Measurements from ENCODE around the gene BEST1. TPM values are rescaled to one million over a fixed set of nuclear protein-coding genes. Genes with fewer than 3 reads are reported as not detected.
A peak's percentile ranks its signal among the peaks of the same experiment; 100 is the strongest.

BEST1 gene
- total RNA-seq, 5 donors from 2014 or later (not counting 1 experiment from before 2014, with no cell fraction given) = 0.07 to 0.23 (median 0.13) TPM; not detected in 2

GRCh38 chr11:61918938-61919704 is 31.0 kb upstream of the BEST1 start:
- no peaks in the 10 kb centered on the region for H3K9me3 Mint-ChIP-seq
- Histone ChIP-seq H3K9me3 (no peaks in the 10 kb centered on the region), H3K27ac (ENCODE audit: low read length) (no peak overlapping the region), H3K4me3 (ENCODE audit: control insufficient read depth in 1 of 2, extremely low read depth in 1 of 2, low read length in 1 of 2) (no peak overlapping the region), H3K36me3 (ENCODE audit: control insufficient read depth in 2 of 2, extremely low read depth in 1 of 2, insufficient read depth in 1 of 2, low read length in 1 of 2) (no peaks in the 10 kb centered on the region), H3K27me3 (replicated peaks in 1 of 2; ENCODE audit: control insufficient read depth in 2 of 2, extremely low read depth in 1 of 2, insufficient read depth in 2 of 2, low read length in 1 of 2) (peaks cover 0 to 74% of the 10 kb centered on the region in 2 experiments), H3K4me1 (ENCODE audit: control insufficient read depth in 1 of 2, extremely low read depth in 1 of 2, insufficient read depth in 2 of 2, low read length in 2 of 2) (peaks cover 0 to 8% of the 10 kb centered on the region in 2 experiments)
- H3K27me3 Mint-ChIP-seq = peaks cover 54 to 63% of the 10 kb centered on the region in 2 donors
- peak overlapping the region in 1 of 3 donors; percentile 77 for H3K4me3 Mint-ChIP-seq
- ChIA-PET CTCF (no interaction called here), POLR2A (no interaction called here)
- ATAC-seq (replicated peaks in 1 of 4) (no peak), DNase-seq (peak in 1 of 35 experiments; percentile 5)
- peaks cover 7 to 11% (median 9%) of the 10 kb centered on the region in 3 donors for H3K4me1 Mint-ChIP-seq
- H3K27ac Mint-ChIP-seq = no peak overlapping the region
- no peaks in the 10 kb centered on the region for H3K36me3 Mint-ChIP-seq
- WGBS (ENCODE audit: insufficient coverage) = 92% methylated on average over 4 of the region's 6 CpGs

DNA sequence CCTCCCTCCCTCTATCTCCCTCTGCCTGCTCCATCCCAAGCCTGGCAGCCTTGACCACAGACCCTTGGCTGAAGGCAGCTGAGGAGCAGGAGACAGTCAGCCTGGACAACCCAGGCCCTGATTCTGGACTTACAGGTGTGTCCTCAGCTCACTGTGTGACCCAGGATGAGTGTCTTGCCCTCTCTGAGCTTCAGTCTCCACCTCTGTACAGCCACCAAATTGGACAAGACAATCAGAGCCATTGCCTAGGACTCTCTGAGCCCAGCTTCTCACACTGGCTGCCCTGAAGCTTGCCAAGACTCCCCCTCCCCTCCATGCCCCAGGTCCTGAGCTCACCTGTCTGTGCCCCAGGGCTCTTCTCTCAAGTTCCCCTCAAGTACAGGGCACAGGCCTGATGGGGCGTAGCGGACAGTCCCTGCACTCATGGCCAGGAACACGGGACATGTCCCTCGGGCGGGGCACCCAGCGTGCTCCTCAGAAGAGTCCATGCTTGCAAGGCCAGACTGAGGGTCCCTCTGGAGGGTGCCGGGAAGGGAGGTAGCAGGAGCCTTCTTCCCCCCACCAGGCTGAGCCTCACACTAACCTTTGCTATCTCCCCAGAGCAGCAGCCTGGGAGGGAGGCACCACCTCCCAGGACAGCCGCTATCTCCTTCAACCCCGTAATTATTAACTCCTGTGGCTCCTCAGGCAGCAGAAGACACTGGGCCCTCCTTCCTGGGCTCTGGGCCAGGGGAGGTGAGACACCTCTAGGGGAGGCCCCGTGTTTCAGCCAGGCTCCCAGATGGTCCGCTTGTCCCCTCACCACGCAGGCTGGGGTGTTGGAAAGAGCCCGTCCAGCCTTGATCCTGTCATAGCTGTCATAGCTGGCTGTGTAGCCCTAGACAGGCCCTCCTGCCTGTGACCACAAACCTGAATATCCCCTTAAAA is 30.2 kb upstream of the BEST1 start:
- H3K4me3 ChIP-seq (ENCODE audit: control insufficient read depth in 1 of 2, extremely low read depth in 1 of 2, low read length in 1 of 2) = no peak overlapping the region
- Mint-ChIP-seq H3K9me3 (no peaks in the 10 kb centered on the region), H3K27ac (no peak overlapping the region), H3K4me1 (peaks cover 7 to 11% (median 9%) of the 10 kb centered on the region in 3 donors), H3K27me3 (peaks cover 49 to 55% of the 10 kb centered on the region in 2 donors), H3K36me3 (no peaks in the 10 kb centered on the region), H3K4me3 (peak overlapping the region in 1 of 3 donors; percentile 3)
- H3K27me3 ChIP-seq (replicated peaks in 1 of 2; ENCODE audit: control insufficient read depth in 2 of 2, extremely low read depth in 1 of 2, insufficient read depth in 2 of 2, low read length in 1 of 2) = peaks cover 0 to 73% of the 10 kb centered on the region in 2 experiments
- no peak overlapping the region for H3K27ac ChIP-seq (ENCODE audit: low read length)
- DNase-seq (peak in 1 of 35 experiments; percentile 7), ATAC-seq (replicated peaks in 1 of 4) (no peak)
- H3K36me3 ChIP-seq (ENCODE audit: control insufficient read depth in 2 of 2, extremely low read depth in 1 of 2, insufficient read depth in 1 of 2, low read length in 1 of 2) = no peaks in the 10 kb centered on the region
- no peaks in the 10 kb centered on the region for H3K9me3 ChIP-seq
- H3K4me1 ChIP-seq (ENCODE audit: control insufficient read depth in 1 of 2, extremely low read depth in 1 of 2, insufficient read depth in 2 of 2, low read length in 2 of 2) = peaks cover 0 to 8% of the 10 kb centered on the region in 2 experiments
- CTCF ChIA-PET = no interaction called here
- 86% methylated on average over 12 of the region's 13 CpGs for whole genome bisulfite sequencing (ENCODE audit: insufficient coverage)
- POLR2A ChIA-PET = no interaction called here

DNA sequence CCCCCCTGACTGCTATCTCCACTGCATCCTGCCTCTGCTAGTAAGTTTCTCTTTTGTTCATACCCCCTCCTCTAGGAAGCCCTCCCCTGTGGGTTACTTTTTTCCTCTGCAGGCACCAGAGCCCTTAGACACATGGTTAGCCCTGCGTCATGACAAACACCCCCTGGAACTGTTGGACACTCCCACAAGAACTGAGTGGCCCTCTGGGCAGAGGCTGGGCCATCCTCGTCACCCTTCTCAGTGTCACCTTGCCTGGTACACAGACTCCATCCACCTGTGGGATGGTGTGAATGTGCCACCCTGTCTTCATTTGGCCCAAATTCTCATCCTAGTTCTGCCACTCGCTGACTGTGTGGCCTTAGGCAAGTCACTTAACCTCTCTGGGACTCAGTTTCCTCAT is 28.7 kb upstream of the BEST1 start:
- Histone ChIP-seq H3K4me1 (ENCODE audit: control insufficient read depth in 1 of 2, extremely low read depth in 1 of 2, insufficient read depth in 2 of 2, low read length in 2 of 2) (peaks cover 0 to 8% of the 10 kb centered on the region in 2 experiments), H3K27ac (ENCODE audit: low read length) (no peak overlapping the region), H3K4me3 (ENCODE audit: control insufficient read depth in 1 of 2, extremely low read depth in 1 of 2, low read length in 1 of 2) (no peak overlapping the region), H3K9me3 (no peaks in the 10 kb centered on the region), H3K36me3 (ENCODE audit: control insufficient read depth in 2 of 2, extremely low read depth in 1 of 2, insufficient read depth in 1 of 2, low read length in 1 of 2) (no peaks in the 10 kb centered on the region), H3K27me3 (replicated peaks in 1 of 2; ENCODE audit: control insufficient read depth in 2 of 2, extremely low read depth in 1 of 2, insufficient read depth in 2 of 2, low read length in 1 of 2) (peaks cover 0 to 64% of the 10 kb centered on the region in 2 experiments)
- 73% methylated on average over 2 of the region's 3 CpGs for WGBS (ENCODE audit: insufficient coverage)
- CTCF ChIA-PET = interaction anchor here in 1 of 2 donors (1.1 kb wide), 1 partner anchor 23 kb away, joined by 6 read pairs; no protein-coding TSS in a partner anchor
- Mint-ChIP-seq H3K9me3 (no peaks in the 10 kb centered on the region), H3K27me3 (peaks cover 39 to 42% of the 10 kb centered on the region in 2 donors), H3K4me3 (no peak overlapping the region), H3K36me3 (no peaks in the 10 kb centered on the region), H3K27ac (no peak overlapping the region), H3K4me1 (peaks cover 7 to 11% (median 9%) of the 10 kb centered on the region in 3 donors)
- POLR2A ChIA-PET = no interaction called here
- DNase-seq (peak in 1 of 35 experiments; percentile 5), ATAC-seq (replicated peaks in 1 of 4) (no peak)

DNA sequence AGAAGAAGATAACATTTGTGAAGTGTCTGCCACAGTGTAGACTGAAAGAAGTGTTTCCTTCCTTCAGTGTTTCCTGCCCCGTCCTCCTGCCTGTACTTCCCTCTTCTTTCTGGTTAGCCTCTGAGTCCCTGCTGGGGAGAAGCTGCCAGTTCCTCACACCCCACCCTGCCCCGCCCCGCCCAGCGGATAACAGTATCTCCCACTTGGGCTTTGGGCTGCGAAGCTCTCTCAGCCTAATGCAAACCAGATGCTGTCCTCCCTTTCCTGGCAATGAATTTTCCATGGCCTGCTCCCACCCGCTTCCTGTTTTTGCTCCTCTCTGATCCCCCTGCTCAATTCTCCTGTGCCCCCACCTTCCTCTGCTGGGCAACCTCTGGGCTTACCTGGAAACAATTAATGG is 27.6 kb upstream of the BEST1 start:
- Mint-ChIP-seq H3K4me3 (no peak overlapping the region), H3K4me1 (peaks cover 7 to 11% (median 9%) of the 10 kb centered on the region in 3 donors), H3K9me3 (no peaks in the 10 kb centered on the region), H3K27me3 (peaks cover 39 to 40% of the 10 kb centered on the region in 2 donors), H3K27ac (no peak overlapping the region), H3K36me3 (no peaks in the 10 kb centered on the region)
- peaks cover 0 to 4% of the 10 kb centered on the region in 2 experiments for H3K4me1 ChIP-seq (ENCODE audit: control insufficient read depth in 1 of 2, extremely low read depth in 1 of 2, insufficient read depth in 2 of 2, low read length in 2 of 2)
- no peaks in the 10 kb centered on the region for H3K36me3 ChIP-seq (ENCODE audit: control insufficient read depth in 2 of 2, extremely low read depth in 1 of 2, insufficient read depth in 1 of 2, low read length in 1 of 2)
- peaks cover 0 to 56% of the 10 kb centered on the region in 2 experiments for H3K27me3 ChIP-seq (replicated peaks in 1 of 2; ENCODE audit: control insufficient read depth in 2 of 2, extremely low read depth in 1 of 2, insufficient read depth in 2 of 2, low read length in 1 of 2)
- CTCF ChIA-PET = interaction anchor here in 1 of 2 donors (1.1 kb wide), 1 partner anchor 24 kb away, joined by 6 read pairs; no protein-coding TSS in a partner anchor
- no peak overlapping the region for H3K27ac ChIP-seq (ENCODE audit: low read length)
- POLR2A ChIA-PET = interaction anchor here in 1 of 2 donors (0.6 kb wide), 2 partner anchors 8 to 266 kb away, joined by 3 to 5 read pairs; no protein-coding TSS in a partner anchor
- ATAC-seq (replicated peaks in 1 of 4) = no peak
- no peak for DNase-seq
- H3K4me3 ChIP-seq (ENCODE audit: control insufficient read depth in 1 of 2, extremely low read depth in 1 of 2, low read length in 1 of 2) = no peak overlapping the region
- H3K9me3 ChIP-seq = no peaks in the 10 kb centered on the region
- WGBS (ENCODE audit: insufficient coverage) = 29% methylated on average over 6 of the region's 6 CpGs

GRCh38 chr11:61923166-61924063 is 26.7 kb upstream of the BEST1 start:
- H3K36me3 ChIP-seq (ENCODE audit: control insufficient read depth in 2 of 2, extremely low read depth in 1 of 2, insufficient read depth in 1 of 2, low read length in 1 of 2) = no peaks in the 10 kb centered on the region
- H3K36me3 Mint-ChIP-seq = no peaks in the 10 kb centered on the region
- no peak overlapping the region for H3K4me3 Mint-ChIP-seq
- H3K9me3 ChIP-seq = no peaks in the 10 kb centered on the region
- peaks cover 0 to 2% (median under 1%) of the 10 kb centered on the region in 3 donors for H3K4me1 Mint-ChIP-seq
- WGBS (ENCODE audit: insufficient coverage) = 51% methylated on average over 14 of the region's 18 CpGs
- ChIA-PET POLR2A (interaction anchor here in 1 of 2 donors (0.6 kb wide), 1 partner anchor 9 kb away, joined by 5 read pairs; no protein-coding TSS in a partner anchor), CTCF (no interaction called here)
- H3K27me3 Mint-ChIP-seq = peaks cover 30 to 31% of the 10 kb centered on the region in 2 donors
- H3K27ac ChIP-seq (ENCODE audit: low read length) = no peak overlapping the region
- no peak overlapping the region for H3K27ac Mint-ChIP-seq
- DNase-seq (peak in 1 of 35 experiments; percentile 4), ATAC-seq (replicated peaks in 1 of 4) (no peak)
- H3K27me3 ChIP-seq (replicated peaks in 1 of 2; ENCODE audit: control insufficient read depth in 2 of 2, extremely low read depth in 1 of 2, insufficient read depth in 2 of 2, low read length in 1 of 2) = peaks cover 0 to 47% of the 10 kb centered on the region in 2 experiments
- H3K9me3 Mint-ChIP-seq = no peaks in the 10 kb centered on the region
- H3K4me3 ChIP-seq (ENCODE audit: control insufficient read depth in 1 of 2, extremely low read depth in 1 of 2, low read length in 1 of 2) = no peak overlapping the region
- no peaks in the 10 kb centered on the region for H3K4me1 ChIP-seq (ENCODE audit: control insufficient read depth in 1 of 2, extremely low read depth in 1 of 2, insufficient read depth in 2 of 2, low read length in 2 of 2)
